ENCODE results near the gene WDR11. TPM values are rescaled to one million over a fixed set of nuclear protein-coding genes. Genes with fewer than 3 reads are reported as not detected.

Gene WDR11
- total RNA-seq, 1 experiment from 2014 or later, result 48.3 TPM

- Histone ChIP-seq H3K4me3 (replicated peaks in 1 of 2; ENCODE audit: low read depth in 1 of 2, low read length in 2 of 2) (no peak overlapping the region), H3K9me2 (ENCODE audit: insufficient read depth) (no peaks in the 10 kb centered on the region), H2AFZ (ENCODE audit: low read depth, low read length, poor library complexity, severe bottlenecking) (no peak overlapping the region), H3K36me3 (ENCODE audit: control insufficient read depth in 1 of 2, insufficient read depth in 2 of 2, low read length in 2 of 2) (no peaks in the 10 kb centered on the region), H3K4me2 (ENCODE audit: low read length) (no peak overlapping the region), H3K79me2 (ENCODE audit: insufficient read depth, low read length) (no peaks in the 10 kb centered on the region), H3K27ac (ENCODE audit: low read depth, low read length) (no peak overlapping the region), H3K9me3 (ENCODE audit: control insufficient read depth in 1 of 2, insufficient read depth in 1 of 2, low read depth in 1 of 2, low read length in 2 of 2) (no peaks in the 10 kb centered on the region; a peak in 2 of 4 replicates), H4K20me1 (ENCODE audit: insufficient read depth) (no peaks in the 10 kb centered on the region), H3K27me3 (ENCODE audit: insufficient read depth, low read length) (no peaks in the 10 kb centered on the region), H3K9ac (ENCODE audit: low read length) (no peak overlapping the region), H3K4me1 (ENCODE audit: control insufficient read depth in 1 of 2, insufficient read depth in 2 of 2, low read length in 2 of 2) (peaks cover 0 to 13% of the 10 kb centered on the region in 2 experiments; a peak in 3 of 4 replicates)
- RAD21 ChIA-PET (ENCODE audit: low non-redundant PET in 1 of 2, low total read pairs in 2 of 2, uncharacterized antibody in 2 of 2, unreplicated experiment in 2 of 2), result no interaction called here
- POLR2A ChIA-PET, result no interaction called here
- ATAC-seq, result no peak
- BruUV-seq (replicated peaks), result no TSS peak
- peak in 2 of 3 experiments; percentile 11 to 16; a peak in 1 of 6 replicates for TF ChIP-seq CTCF (IDR thresholded peaks at IDR 0.05 in 2 of 3, conservative IDR thresholded peaks at IDR 0.05 in 1 of 3; ENCODE audit: borderline replicate concordance in 1 of 3, insufficient read depth in 1 of 3, low read depth in 2 of 3, low read length in 2 of 3)
- no peak for TF ChIP-seq SIN3A (IDR thresholded peaks at IDR 0.05; ENCODE audit: low read depth)
- no peak for TF ChIP-seq EGR1 (IDR thresholded peaks at IDR 0.05; ENCODE audit: low read depth)
- no peak for DNase-seq (ENCODE audit: low read depth, low spot score)
- intact Hi-C loops (cut with micrococcal nuclease), result loop anchor here (5.0 to 10.0 kb wide), 4 partner anchors 224 to 1764 kb away; no protein-coding TSS in a partner anchor
- CTCF ChIA-PET, result interaction anchor here (0.8 to 1.0 kb wide), 2 partner anchors 9 to 12 kb away, joined by 3 read pairs; no protein-coding TSS in a partner anchor
Observed at GRCh38 chr10:120940299-120940900, 89.2 kb downstream of the WDR11 start.

DNA sequence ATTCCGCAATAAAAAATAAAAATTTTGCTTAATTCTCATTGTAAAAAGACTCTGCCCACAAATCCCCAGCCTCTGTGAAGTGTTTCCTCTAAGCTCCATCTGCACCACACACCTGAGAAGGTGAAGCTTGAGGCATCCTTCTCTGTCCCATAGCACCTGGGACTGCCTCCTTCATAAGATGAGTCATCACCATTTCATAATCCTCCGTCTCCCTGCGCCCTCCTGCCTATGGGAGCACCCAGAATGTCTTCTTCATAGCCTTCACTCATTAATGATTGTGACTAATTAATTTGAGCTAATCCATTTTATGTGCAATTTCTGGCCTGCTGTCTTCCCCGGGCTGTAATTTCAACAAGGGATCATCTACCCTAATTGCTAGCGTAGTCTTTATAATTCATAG, 90.3 kb downstream of the WDR11 start:
- intact Hi-C loops (cut with micrococcal nuclease), result loop anchor here (5.0 to 10.0 kb wide), 4 partner anchors 223 to 1763 kb away; no protein-coding TSS in a partner anchor

More for the DNA sequence above, 90.3 kb downstream of the WDR11 start:
- H3K27me3 ChIP-seq (ENCODE audit: insufficient read depth, low read length), result no peaks in the 10 kb centered on the region
- ChIA-PET RAD21 (ENCODE audit: low non-redundant PET in 1 of 2, low total read pairs in 2 of 2, uncharacterized antibody in 2 of 2, unreplicated experiment in 2 of 2) (no interaction called here), CTCF (interaction anchor here (0.6 to 1.0 kb wide), 2 partner anchors 13 to 946 kb away, joined by 3 read pairs; no protein-coding TSS in a partner anchor), POLR2A (no interaction called here)
- ATAC-seq, result no peak
- no peak overlapping the region for H3K4me3 ChIP-seq (replicated peaks in 1 of 2; ENCODE audit: low read depth in 1 of 2, low read length in 2 of 2)
- H3K9ac ChIP-seq (ENCODE audit: low read length), result no peak overlapping the region
- no peak overlapping the region for H3K4me2 ChIP-seq (ENCODE audit: low read length)
- H3K79me2 ChIP-seq (ENCODE audit: insufficient read depth, low read length), result no peaks in the 10 kb centered on the region
- H2AFZ ChIP-seq (ENCODE audit: low read depth, low read length, poor library complexity, severe bottlenecking), result peak overlapping the region; percentile 36
- H3K36me3 ChIP-seq (ENCODE audit: control insufficient read depth in 1 of 2, insufficient read depth in 2 of 2, low read length in 2 of 2), result no peaks in the 10 kb centered on the region
- no peak overlapping the region for H3K27ac ChIP-seq (ENCODE audit: low read depth, low read length)
- H3K9me3 ChIP-seq (ENCODE audit: control insufficient read depth in 1 of 2, insufficient read depth in 1 of 2, low read depth in 1 of 2, low read length in 2 of 2), result no peaks in the 10 kb centered on the region; a peak in 2 of 4 replicates
- peaks cover 0 to 13% of the 10 kb centered on the region in 2 experiments; a peak in 3 of 4 replicates for H3K4me1 ChIP-seq (ENCODE audit: control insufficient read depth in 1 of 2, insufficient read depth in 2 of 2, low read length in 2 of 2)
- TF ChIP-seq CEBPB (IDR thresholded peaks at IDR 0.05; ENCODE audit: low read depth), result peak; percentile 45; the same call in 1 of the 2 replicates
- TF ChIP-seq SIN3A (IDR thresholded peaks at IDR 0.05; ENCODE audit: low read depth), result no peak
- no peaks in the 10 kb centered on the region for H4K20me1 ChIP-seq (ENCODE audit: insufficient read depth)
- BruUV-seq (replicated peaks), result no TSS peak
- no peak for DNase-seq (ENCODE audit: low read depth, low spot score)
- no peaks in the 10 kb centered on the region for H3K9me2 ChIP-seq (ENCODE audit: insufficient read depth)

Measured in HCT116 (cell line).